Effector memory CD8-positive, alpha-beta T cell (primary cell): ENCODE data around the gene VPS8.
"Not testable (repeated sequence)": the region's sequence is repeated elsewhere in the genome, so short reads cannot be mapped to it uniquely, and the experiment has no call there.

Experiments
- ATAC-seq: fragments of 150-1000 bp; cut with Tn5 transposase; replicated peaks from 2 replicates; pipeline ENCODE4 v1.10.0; 2021; ENCODE audit warnings: mild to moderate bottlenecking, moderate library complexity
- DNase-seq, 3 experiments: peaks; one replicate each; pipeline ENCODE4 v3.0.0; 2021
- H3K27ac Mint-ChIP-seq, 2 donors: one replicate each; pipeline ENCODE4 v1.8.0; 2022; ENCODE audit warnings: mild to moderate bottlenecking in 2 of 2, mixed read lengths in 2 of 2, moderate library complexity in 2 of 2
- H3K27me3 Mint-ChIP-seq, 2 donors: one replicate each; pipeline ENCODE4 v1.8.0; 2022; ENCODE audit warnings: mixed read lengths in 2 of 2
- H3K36me3 Mint-ChIP-seq: one replicate; pipeline ENCODE4 v1.8.0; 2022; ENCODE audit warnings: mild to moderate bottlenecking, moderate library complexity, mixed read lengths; ENCODE audit not compliant: insufficient read depth
- H3K4me1 Mint-ChIP-seq, 2 donors: one replicate each; pipeline ENCODE4 v1.8.0; 2022; ENCODE audit warnings: low read depth in 2 of 2, mixed read lengths in 2 of 2
- H3K4me3 Mint-ChIP-seq, 2 donors: one replicate each; pipeline ENCODE4 v1.8.0; 2022; ENCODE audit warnings: mild to moderate bottlenecking in 2 of 2, mixed read lengths in 2 of 2, moderate library complexity in 2 of 2
- H3K9me3 Mint-ChIP-seq, 2 donors: one replicate each; pipeline ENCODE4 v1.8.0; 2022; ENCODE audit warnings: mixed read lengths in 2 of 2

The VPS8 gene

DNA sequence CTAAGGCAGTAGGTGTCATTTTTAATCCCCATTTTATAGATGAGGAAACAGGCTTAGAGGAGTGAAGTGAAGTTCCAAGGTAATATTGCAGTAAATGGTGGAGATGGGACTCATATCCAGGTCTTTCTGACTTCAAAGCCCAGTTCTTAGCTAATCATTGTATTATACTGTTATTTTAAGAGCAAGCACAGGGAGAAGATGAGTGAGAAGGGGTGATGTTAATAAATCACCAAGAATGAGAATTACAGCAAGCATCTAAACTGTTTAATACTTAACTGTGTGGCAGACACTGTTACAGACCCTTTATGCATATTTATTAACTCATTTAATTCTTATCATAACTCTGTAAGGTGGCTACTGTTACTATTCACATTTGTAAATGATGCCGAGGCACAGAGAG lies 61.2 kb downstream of the VPS8 start:
- no peaks in the 10 kb centered on the region for H3K9me3 Mint-ChIP-seq
- H3K27ac Mint-ChIP-seq, result no peak overlapping the region
- ATAC-seq (no peak), DNase-seq (no peak)
- no peaks in the 10 kb centered on the region for H3K27me3 Mint-ChIP-seq
- no peak overlapping the region for H3K4me3 Mint-ChIP-seq
- peaks cover 0 to 6% of the 10 kb centered on the region in 2 donors for H3K4me1 Mint-ChIP-seq
- peaks cover 15% of the 10 kb centered on the region for H3K36me3 Mint-ChIP-seq

DNA sequence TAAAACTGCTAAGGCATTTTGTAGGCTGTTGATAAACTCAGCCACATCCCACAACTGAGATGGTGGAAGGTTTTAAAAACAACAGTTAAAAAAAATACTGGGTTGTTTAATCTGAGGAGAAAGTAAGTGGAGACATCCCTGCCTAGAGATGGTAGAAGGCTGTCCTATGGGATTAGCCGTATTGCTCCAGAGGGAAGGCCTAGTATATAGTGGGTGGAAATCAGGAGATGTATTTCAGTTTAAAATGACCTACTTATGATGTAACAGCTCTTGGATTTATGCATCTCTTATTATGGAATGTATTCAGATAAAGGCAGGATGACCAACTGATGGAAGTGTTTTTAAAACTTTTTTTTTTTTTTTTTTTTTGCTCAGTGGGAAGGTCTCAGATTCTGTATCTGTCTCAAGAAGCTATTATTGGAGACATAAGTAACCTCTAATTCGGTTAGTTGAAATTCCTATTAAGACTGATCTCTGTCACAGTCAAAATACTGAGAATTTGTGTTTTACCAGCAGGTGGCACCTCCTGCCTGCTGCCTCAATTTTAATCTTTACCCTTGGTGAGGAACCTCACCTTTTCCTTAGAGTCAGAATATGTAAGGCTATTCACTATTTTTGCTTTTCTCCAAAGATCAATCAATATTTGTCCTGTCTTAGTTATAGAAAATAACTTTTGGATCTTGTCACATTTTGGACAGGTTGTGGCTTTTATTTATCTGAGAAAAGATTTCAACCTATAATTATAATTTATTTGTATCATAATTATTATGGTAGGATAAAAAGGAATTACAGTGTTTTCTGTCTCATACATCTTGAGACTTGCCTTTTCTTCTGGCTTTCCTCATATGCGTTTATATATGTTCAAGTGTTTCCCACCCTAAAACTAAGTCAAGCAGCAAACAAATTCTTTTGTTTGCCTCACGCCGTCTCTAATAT lies 63.0 kb downstream of the VPS8 start:
- Mint-ChIP-seq H3K36me3 (peaks cover 7% of the 10 kb centered on the region), H3K9me3 (no peaks in the 10 kb centered on the region), H3K27me3 (no peaks in the 10 kb centered on the region), H3K4me1 (peaks cover 3 to 6% of the 10 kb centered on the region in 2 donors), H3K27ac (no peak overlapping the region), H3K4me3 (no peak overlapping the region)
- ATAC-seq (no peak), DNase-seq (no peak)

DNA sequence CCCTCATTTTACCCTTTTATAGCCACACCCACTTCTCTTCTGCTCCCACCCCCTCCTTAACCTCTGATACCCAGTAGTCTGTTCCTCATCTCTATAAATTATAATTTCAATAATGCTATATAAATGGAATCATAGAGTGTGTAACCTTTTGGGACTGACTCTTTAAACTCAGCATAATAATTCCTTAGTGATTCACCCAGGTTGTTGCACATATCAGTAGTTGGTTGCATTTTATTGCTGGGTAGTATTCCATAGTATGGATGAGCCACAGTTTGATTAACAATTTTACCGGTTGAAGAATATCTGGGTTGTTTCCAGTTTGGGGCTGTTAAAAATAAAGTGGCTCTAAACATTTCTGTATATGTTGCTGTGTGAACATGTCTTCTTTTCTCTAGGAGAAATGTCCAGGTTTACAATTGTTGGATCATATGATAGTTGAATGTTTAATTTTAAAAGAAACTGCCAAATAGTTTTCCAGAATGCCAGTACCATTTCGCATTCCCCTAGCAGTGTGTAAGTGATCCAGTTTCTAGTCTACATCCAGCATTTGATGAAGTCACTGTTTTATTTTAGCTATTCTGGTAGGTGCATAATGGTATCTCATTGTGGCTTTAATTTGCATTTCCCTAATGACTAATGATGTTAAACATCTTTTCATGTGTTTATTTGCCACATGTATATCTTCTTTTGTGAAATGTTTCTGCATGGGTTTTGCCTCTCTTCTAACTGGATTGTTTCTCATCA lies 68.5 kb downstream of the VPS8 start:
- H3K4me1 Mint-ChIP-seq, result peaks cover 0 to 3% of the 10 kb centered on the region in 2 donors
- no peak overlapping the region for H3K4me3 Mint-ChIP-seq
- peaks cover 14% of the 10 kb centered on the region for H3K36me3 Mint-ChIP-seq
- DNase-seq, result no peak
- no peak for ATAC-seq
- H3K27ac Mint-ChIP-seq, result no peak overlapping the region
- no peaks in the 10 kb centered on the region for H3K9me3 Mint-ChIP-seq
- H3K27me3 Mint-ChIP-seq, result no peaks in the 10 kb centered on the region

DNA sequence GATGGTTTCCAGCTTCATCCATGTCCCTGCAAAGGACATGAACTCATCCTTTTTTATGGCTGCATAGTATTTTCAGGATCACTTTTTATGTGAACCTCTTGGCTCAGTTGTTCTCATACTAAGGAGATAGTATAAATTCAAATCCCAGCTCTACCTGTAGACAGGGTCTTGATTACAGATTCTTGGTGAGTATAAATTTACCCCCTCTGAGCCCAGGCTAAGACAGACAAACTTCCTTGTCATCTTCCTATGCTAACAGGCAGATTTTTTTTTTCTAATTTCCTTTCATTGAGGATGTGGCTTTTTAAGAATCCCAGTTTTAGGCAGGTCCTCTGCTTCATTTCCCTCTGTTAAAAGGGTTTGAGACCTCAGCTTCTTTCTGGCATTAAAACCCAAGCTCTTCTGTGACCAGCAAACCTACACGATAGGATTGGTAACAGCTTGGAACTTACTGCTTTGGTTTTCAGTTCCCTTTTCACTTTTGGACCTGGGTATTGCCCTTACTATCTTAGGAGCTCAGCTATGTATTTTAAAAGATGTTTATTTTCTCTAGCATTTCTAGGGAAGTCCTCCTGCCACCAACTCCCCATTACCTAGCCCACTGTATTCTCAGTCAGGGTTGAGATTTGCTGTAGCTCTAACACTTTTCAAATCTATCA lies 72.5 kb downstream of the VPS8 start:
- Mint-ChIP-seq H3K9me3 (no peaks in the 10 kb centered on the region), H3K4me1 (peaks cover 0 to under 1% of the 10 kb centered on the region in 2 donors), H3K4me3 (no peak overlapping the region), H3K27me3 (no peaks in the 10 kb centered on the region), H3K36me3 (peaks cover 28% of the 10 kb centered on the region), H3K27ac (no peak overlapping the region)
- no peak for ATAC-seq
- DNase-seq, result no peak

DNA sequence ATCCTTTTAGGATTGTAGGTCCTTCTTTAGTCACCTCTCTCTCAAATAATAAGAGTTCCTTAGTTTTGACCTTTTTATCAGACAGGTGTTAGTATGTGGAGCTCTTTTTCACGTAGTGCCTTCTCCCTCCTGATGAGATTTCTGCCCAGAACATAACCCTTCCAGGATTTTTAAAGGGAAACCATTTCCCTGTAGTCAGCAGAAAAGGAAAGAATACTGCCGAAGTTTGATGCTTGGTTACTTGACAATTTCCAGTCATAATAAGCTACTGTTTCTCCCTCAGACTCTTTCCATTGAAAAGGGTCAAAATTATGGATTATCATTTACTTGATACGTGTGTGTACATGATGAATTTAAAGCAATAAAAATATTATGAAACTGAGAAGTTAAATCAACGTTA lies 73.1 kb downstream of the VPS8 start:
- peaks cover 25% of the 10 kb centered on the region for H3K36me3 Mint-ChIP-seq
- no peaks in the 10 kb centered on the region for H3K27me3 Mint-ChIP-seq
- ATAC-seq, result no peak

DNA sequence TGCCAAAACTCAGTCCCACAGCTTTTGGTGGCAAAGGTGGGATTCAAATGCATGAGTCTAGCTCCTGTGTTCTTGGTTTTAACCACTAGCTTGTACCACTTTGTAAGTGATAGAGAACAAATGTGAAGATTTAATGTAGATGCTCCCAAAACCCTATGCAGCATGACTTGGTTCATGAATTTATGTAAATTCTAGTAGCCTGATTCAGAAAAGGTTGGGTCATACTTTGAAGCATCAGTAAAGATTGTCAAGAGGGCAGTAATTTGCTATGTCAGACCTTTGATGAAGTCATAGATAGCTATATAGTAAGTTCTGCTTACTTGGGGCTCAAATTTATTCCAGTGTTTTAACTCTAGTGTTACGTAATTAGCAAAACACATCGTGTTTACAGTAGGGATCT lies 75.6 kb downstream of the VPS8 start:
- no peaks in the 10 kb centered on the region for H3K27me3 Mint-ChIP-seq
- DNase-seq (no peak), ATAC-seq (no peak)
- H3K9me3 Mint-ChIP-seq, result no peaks in the 10 kb centered on the region
- H3K36me3 Mint-ChIP-seq, result peaks cover 21% of the 10 kb centered on the region
- H3K27ac Mint-ChIP-seq, result no peak overlapping the region
- H3K4me3 Mint-ChIP-seq, result no peak overlapping the region
- H3K4me1 Mint-ChIP-seq, result no peaks in the 10 kb centered on the region

More for the DNA sequence above, 73.1 kb downstream of the VPS8 start:
- Mint-ChIP-seq H3K4me3 (no peak overlapping the region), H3K9me3 (no peaks in the 10 kb centered on the region), H3K4me1 (no peaks in the 10 kb centered on the region), H3K27ac (no peak overlapping the region)
- no peak for DNase-seq

DNA sequence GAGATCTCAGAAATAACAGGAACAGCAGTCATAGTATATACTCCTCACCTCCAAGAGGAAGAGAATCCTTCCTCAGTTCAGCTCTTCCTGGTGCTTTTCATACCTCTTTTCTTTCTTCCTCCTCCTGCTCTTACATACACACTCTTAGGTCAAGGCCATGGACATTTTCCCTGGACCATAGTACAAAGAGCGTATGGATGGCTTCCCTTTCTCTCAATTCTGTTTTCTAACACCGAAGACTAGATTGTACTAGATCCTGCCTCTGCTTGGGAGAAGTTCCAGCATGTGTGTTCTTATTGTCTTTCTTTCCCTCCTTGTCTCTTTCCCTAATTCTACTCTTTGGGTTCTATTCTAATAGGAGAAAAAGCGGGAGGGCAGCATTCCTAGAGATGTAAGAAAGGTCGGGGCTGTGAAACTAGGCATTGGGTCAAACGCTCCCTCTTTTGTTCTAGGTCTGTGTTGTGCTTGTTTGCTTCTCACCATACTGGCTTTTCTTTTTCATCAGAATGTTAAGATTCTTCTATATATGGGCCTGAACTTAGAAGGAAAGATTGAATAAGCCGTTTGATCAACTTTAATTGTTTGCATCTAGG lies 77.4 kb downstream of the VPS8 start:
- H3K36me3 Mint-ChIP-seq, result peaks cover 22% of the 10 kb centered on the region
- no peaks in the 10 kb centered on the region for H3K4me1 Mint-ChIP-seq
- H3K4me3 Mint-ChIP-seq, result no peak overlapping the region
- no peaks in the 10 kb centered on the region for H3K27me3 Mint-ChIP-seq
- H3K9me3 Mint-ChIP-seq, result no peaks in the 10 kb centered on the region
- ATAC-seq, result no peak
- no peak for DNase-seq
- no peak overlapping the region for H3K27ac Mint-ChIP-seq

DNA sequence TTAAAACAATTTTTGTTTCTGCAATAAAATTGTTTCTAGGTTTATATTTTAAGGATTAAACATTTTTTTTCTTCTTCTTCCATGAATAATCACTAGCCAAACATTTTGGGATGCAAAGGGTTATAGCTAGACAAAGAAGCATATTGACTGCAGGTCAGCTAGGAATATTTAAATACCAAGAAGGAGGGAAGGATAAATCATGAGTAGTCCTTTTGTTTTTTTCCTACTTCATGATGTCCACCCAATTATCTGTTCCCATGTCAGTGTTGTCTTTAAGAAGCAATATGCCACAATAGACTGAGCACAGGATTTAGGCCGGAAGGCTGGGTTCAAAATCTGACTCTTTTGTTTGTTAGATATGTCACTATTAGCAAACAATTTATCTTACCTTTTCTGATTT lies 82.1 kb downstream of the VPS8 start:
- no peaks in the 10 kb centered on the region for H3K9me3 Mint-ChIP-seq
- no peaks in the 10 kb centered on the region for H3K27me3 Mint-ChIP-seq
- no peaks in the 10 kb centered on the region for H3K4me1 Mint-ChIP-seq
- H3K27ac Mint-ChIP-seq, result no peak overlapping the region
- peaks cover 4% of the 10 kb centered on the region for H3K36me3 Mint-ChIP-seq
- ATAC-seq (no peak), DNase-seq (no peak)
- H3K4me3 Mint-ChIP-seq, result no peak overlapping the region

DNA sequence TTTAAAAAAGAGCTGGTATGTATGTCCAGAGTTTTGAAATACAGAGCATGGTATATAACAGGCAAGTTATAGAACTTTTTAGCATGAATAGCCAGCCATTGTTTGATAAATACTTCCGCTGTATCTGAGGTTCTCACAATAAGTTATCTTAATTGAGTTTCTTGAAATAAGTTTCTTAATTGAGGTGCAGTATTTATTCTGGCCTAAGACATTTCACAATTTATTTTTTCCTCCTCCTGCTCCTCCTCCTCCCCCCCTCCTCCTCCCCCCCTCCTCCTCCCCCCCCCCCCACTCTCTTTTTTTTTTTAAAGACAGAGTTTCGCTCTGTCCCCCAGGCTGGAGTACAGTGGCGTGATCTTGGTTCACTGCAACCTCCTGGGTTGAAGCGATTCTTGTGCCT lies 83.4 kb downstream of the VPS8 start:
- Mint-ChIP-seq H3K27ac (no peak overlapping the region), H3K9me3 (no peaks in the 10 kb centered on the region), H3K27me3 (no peaks in the 10 kb centered on the region), H3K4me3 (no peak overlapping the region), H3K36me3 (peaks cover 4% of the 10 kb centered on the region), H3K4me1 (no peaks in the 10 kb centered on the region)
- no peak for DNase-seq
- ATAC-seq, result no peak

DNA sequence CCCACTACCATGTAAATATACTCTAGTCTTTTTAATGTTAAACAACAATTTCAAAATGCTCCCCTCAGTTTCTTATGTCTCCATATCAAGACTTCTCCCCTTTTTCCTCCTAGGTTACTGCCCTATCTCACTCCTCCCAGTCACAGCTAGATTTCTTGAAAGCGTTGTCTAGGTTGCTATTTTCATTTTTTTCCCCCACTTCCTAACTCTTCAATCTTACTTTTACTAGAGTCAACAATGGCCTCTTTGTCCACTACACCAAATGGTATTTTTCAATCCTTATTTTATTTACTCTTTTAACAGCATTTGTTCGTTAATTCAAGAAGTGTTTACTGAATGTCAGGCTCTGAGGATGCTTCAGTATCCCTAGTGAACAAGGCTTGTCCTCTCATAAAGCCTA lies 84.4 kb downstream of the VPS8 start:
- Mint-ChIP-seq H3K36me3 (peaks cover 4% of the 10 kb centered on the region), H3K4me1 (no peaks in the 10 kb centered on the region), H3K27me3 (no peaks in the 10 kb centered on the region), H3K4me3 (no peak overlapping the region), H3K27ac (no peak overlapping the region), H3K9me3 (no peaks in the 10 kb centered on the region)
- ATAC-seq, result no peak
- no peak for DNase-seq

DNA sequence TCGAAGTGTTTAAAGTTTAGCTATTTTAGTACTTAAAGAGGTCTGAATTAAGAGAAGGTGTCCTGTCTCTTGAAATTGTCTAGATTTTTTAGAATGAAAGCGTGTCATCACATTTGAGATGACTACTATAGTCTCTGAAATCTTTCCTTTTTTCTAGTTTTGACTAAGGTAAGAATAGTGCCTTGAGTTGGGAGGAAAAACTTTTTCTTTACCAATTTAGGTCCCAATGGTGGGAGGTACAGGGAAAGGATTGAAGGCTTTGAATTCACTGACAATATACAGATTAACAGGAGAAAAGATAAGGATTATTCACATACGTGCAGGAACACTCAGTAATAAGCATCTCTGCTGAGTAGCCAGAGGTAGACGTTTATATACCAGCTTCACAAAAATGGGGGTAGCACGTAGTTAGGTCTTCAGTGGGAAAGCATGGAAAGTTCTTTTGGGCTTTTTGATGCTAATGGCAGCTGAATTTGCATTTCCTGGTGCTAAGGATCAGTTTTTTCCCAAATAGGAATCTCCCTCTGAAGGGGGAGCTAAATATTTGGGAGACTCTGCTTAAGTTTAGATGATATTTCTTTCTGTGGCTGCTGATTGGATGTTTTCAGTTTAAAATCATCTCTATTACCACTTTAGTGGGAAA lies 88.1 kb downstream of the VPS8 start:
- H3K9me3 Mint-ChIP-seq, result no peaks in the 10 kb centered on the region
- DNase-seq, result no peak
- ATAC-seq, result no peak
- H3K27ac Mint-ChIP-seq, result no peak overlapping the region
- H3K4me3 Mint-ChIP-seq, result no peak overlapping the region
- no peaks in the 10 kb centered on the region for H3K4me1 Mint-ChIP-seq
- peaks cover 12% of the 10 kb centered on the region for H3K36me3 Mint-ChIP-seq
- no peaks in the 10 kb centered on the region for H3K27me3 Mint-ChIP-seq

DNA sequence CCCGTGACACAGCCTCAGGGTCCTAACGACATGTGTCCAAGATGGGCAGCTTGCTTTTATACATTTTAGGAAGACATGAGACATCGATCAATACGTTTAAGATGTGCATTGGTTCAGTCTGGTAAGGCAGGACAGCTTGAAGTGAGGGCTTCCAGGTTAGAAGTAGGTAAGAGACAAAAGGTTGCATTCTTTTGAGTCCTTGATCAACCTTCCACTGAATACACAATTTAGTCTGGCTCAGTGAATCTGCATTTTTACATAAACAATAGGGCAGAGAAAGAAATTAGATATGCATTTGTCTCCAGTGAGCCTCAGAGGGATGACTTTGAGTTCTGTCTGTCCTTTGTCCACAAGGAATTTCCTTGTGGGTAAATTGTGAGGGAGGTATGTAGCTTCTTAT lies 95.1 kb downstream of the VPS8 start:
- H3K36me3 Mint-ChIP-seq, result peaks cover 29% of the 10 kb centered on the region
- ATAC-seq, H3K27me3 Mint-ChIP-seq, H3K4me3 Mint-ChIP-seq, H3K27ac Mint-ChIP-seq, H3K4me1 Mint-ChIP-seq, H3K9me3 Mint-ChIP-seq, DNase-seq: not testable (repeated sequence)
